ENCODE results near the gene NEK11. TPM values are rescaled to one million over a fixed set of nuclear protein-coding genes. Genes with fewer than 3 reads are reported as not detected.

NEK11 gene
- polyA plus RNA-seq, 3 donors = 0.31 to 0.56 (median 0.43) TPM

DNA sequence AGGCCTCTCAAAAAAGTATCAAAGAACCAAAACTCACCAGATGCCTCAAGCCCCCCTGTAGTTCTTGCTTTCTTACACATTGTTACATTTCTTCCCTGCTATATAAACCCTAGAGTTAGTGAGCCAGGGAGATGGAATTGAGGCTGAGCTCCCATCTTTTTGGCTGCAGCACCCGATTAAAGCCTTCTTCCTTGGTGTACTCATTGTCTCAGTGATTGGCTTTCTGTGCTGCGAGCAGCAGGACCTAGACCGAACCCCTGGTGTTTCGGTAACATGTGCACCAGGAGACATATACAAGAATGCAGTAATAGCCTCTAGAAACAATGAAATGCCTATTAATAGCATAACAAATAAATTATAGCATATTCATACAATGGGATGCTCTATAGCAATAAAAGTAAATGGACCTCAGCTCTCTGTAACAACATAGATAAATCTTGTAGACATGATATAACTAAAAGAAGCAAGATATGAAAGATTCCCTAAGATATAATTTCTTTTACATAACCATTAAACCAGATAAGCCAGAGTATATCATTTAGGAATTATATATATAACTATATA is 174.0 kb downstream of the NEK11 start:
- H2AFZ ChIP-seq (ENCODE audit: insufficient read depth, low read depth, low read length, poor library complexity, severe bottlenecking) = no peak overlapping the region
- no peaks in the 10 kb centered on the region for H3K79me2 ChIP-seq (ENCODE audit: insufficient read depth, low read length)
- H3K9me3 ChIP-seq (replicated peaks in 1 of 2; ENCODE audit: control insufficient read depth in 1 of 2, insufficient read depth in 1 of 2, low read length in 2 of 2) = peaks cover 14 to 17% of the 10 kb centered on the region in 2 donors
- Mint-ChIP-seq H3K9me3 (peaks cover 6 to 25% (median 17%) of the 10 kb centered on the region in 7 donors), H3K36me3 (no peaks in the 10 kb centered on the region), H3K27me3 (ENCODE audit: low read depth in 3 of 3) (no peaks in the 10 kb centered on the region), H3K4me1 (no peaks in the 10 kb centered on the region), H3K27ac (no peak overlapping the region), H3K4me3 (no peak overlapping the region)
- no peak overlapping the region for H3K9ac ChIP-seq (ENCODE audit: insufficient read depth, low read length, poor library complexity, severe bottlenecking)
- H3K27me3 ChIP-seq (ENCODE audit: control insufficient read depth in 2 of 2, insufficient read depth in 2 of 2, low read length in 2 of 2) = no peaks in the 10 kb centered on the region
- WGBS (ENCODE audit: insufficient coverage) = 100% methylated on average over 1 of the region's 4 CpGs
- no peaks in the 10 kb centered on the region for H4K20me1 ChIP-seq (ENCODE audit: insufficient read depth, low read length)
- no peak overlapping the region for H3K4me2 ChIP-seq (replicated peaks; ENCODE audit: extremely low read depth, low read length, poor library complexity, severe bottlenecking)
- H3K27ac ChIP-seq (ENCODE audit: low read depth in 1 of 2, low read length in 2 of 2) = no peak overlapping the region
- TF ChIP-seq, protein P1, sequence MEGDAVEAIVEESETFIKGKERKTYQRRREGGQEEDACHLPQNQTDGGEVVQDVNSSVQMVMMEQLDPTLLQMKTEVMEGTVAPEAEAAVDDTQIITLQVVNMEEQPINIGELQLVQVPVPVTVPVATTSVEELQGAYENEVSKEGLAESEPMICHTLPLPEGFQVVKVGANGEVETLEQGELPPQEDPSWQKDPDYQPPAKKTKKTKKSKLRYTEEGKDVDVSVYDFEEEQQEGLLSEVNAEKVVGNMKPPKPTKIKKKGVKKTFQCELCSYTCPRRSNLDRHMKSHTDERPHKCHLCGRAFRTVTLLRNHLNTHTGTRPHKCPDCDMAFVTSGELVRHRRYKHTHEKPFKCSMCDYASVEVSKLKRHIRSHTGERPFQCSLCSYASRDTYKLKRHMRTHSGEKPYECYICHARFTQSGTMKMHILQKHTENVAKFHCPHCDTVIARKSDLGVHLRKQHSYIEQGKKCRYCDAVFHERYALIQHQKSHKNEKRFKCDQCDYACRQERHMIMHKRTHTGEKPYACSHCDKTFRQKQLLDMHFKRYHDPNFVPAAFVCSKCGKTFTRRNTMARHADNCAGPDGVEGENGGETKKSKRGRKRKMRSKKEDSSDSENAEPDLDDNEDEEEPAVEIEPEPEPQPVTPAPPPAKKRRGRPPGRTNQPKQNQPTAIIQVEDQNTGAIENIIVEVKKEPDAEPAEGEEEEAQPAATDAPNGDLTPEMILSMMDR (IDR thresholded peaks at IDR 0.05) = no peak
- no peaks in the 10 kb centered on the region for H3K36me3 ChIP-seq (replicated peaks in 1 of 2; ENCODE audit: control insufficient read depth in 1 of 2, insufficient read depth in 2 of 2, low read length in 2 of 2)
- H3K4me3 ChIP-seq (replicated peaks in 1 of 3; ENCODE audit: low read depth in 2 of 3, low read length in 3 of 3) = no peak overlapping the region
- DNase-seq = no peak
- H3K4me1 ChIP-seq (ENCODE audit: control insufficient read depth in 1 of 2, insufficient read depth in 2 of 2, low read length in 2 of 2) = no peaks in the 10 kb centered on the region
- intact Hi-C loops (cut with micrococcal nuclease) = no loop called here

DNA sequence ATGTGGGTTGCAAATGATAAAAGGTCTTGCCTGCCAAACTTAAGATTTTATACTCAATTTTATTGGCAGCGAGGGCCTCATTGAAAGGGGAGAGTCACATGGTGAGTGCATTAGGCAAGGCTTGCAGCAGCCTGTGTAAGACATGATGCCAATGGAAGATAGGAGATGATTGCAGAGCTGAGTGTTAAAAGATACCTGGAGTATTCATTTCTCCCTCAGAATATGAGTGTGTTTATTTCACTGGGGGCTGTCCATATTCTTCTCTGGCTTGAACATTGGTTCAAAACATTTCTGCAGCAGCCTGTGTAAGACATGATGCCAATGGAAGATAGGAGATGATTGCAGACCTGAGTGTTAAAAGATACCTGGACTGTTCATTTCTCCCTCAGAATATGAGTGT is 189.7 kb downstream of the NEK11 start:
- TF ChIP-seq, protein P1 (IDR thresholded peaks at IDR 0.05) = no peak
- Histone ChIP-seq H3K9ac (ENCODE audit: insufficient read depth, low read length, poor library complexity, severe bottlenecking) (no peak overlapping the region), H2AFZ (ENCODE audit: insufficient read depth, low read depth, low read length, poor library complexity, severe bottlenecking) (no peak overlapping the region), H4K20me1 (ENCODE audit: insufficient read depth, low read length) (no peaks in the 10 kb centered on the region), H3K79me2 (ENCODE audit: insufficient read depth, low read length) (no peaks in the 10 kb centered on the region), H3K4me1 (ENCODE audit: control insufficient read depth in 1 of 2, insufficient read depth in 2 of 2, low read length in 2 of 2) (peaks cover 4 to 5% of the 10 kb centered on the region in 2 donors), H3K4me2 (replicated peaks; ENCODE audit: extremely low read depth, low read length, poor library complexity, severe bottlenecking) (no peak overlapping the region), H3K27me3 (ENCODE audit: control insufficient read depth in 2 of 2, insufficient read depth in 2 of 2, low read length in 2 of 2) (no peaks in the 10 kb centered on the region), H3K4me3 (replicated peaks in 1 of 3; ENCODE audit: low read depth in 2 of 3, low read length in 3 of 3) (no peak overlapping the region), H3K36me3 (replicated peaks in 1 of 2; ENCODE audit: control insufficient read depth in 1 of 2, insufficient read depth in 2 of 2, low read length in 2 of 2) (no peaks in the 10 kb centered on the region), H3K27ac (ENCODE audit: low read depth in 1 of 2, low read length in 2 of 2) (no peak overlapping the region), H3K9me3 (replicated peaks in 1 of 2; ENCODE audit: control insufficient read depth in 1 of 2, insufficient read depth in 1 of 2, low read length in 2 of 2) (no peaks in the 10 kb centered on the region)
- H3K4me3 Mint-ChIP-seq = no peak overlapping the region
- H3K27ac Mint-ChIP-seq = no peak overlapping the region
- intact Hi-C loops (cut with micrococcal nuclease) = no loop called here
- peaks cover 0 to 2% (median 0%) of the 10 kb centered on the region in 3 donors for H3K27me3 Mint-ChIP-seq (ENCODE audit: low read depth in 3 of 3)
- peaks cover 0 to 5% (median 3%) of the 10 kb centered on the region in 7 donors for H3K9me3 Mint-ChIP-seq
- DNase-seq = no peak
- H3K36me3 Mint-ChIP-seq = no peaks in the 10 kb centered on the region
- peaks cover 6% of the 10 kb centered on the region for H3K4me1 Mint-ChIP-seq
- no CpG with 5 or more reads among the region's 1 CpG for WGBS (ENCODE audit: insufficient coverage)
